ENCODE measurements around the gene EFCAB14. TPM values are rescaled to one million over a fixed set of nuclear protein-coding genes. Genes with fewer than 3 reads are reported as not detected.
A peak's percentile ranks its signal among the peaks of the same experiment; 100 is the strongest.
"Not testable (repeated sequence)": the region's sequence is repeated elsewhere in the genome, so short reads cannot be mapped to it uniquely, and the experiment has no call there.

The EFCAB14 gene
- polyA plus RNA-seq, 3 donors from 2014 or later = 85.8 to 145 (median 98.8) TPM

DNA sequence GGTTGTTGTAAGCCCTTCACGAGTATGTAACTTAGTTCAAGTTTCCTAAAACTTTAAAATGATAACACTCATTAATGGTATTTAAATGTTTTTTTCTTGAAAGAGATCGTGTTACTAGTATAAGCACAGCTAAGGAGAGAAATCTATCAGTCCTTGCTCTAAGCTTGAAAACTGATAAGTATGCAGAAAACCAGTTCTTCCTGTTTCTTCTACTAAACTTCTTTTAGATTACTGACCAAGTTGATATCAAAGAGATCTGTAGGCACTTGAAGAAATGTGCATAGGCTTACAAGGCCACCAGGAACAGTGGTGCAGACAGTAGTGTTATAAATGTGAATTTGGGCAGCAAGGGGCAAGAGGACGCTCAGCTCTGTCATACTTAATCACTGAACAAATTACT is 3.9 kb downstream of the EFCAB14 start:
- Mint-ChIP-seq H3K4me1 (peaks cover 42 to 78% of the 10 kb centered on the region in 2 donors), H3K27me3 (ENCODE audit: low read depth in 3 of 3) (peaks cover 6 to 10% (median 9%) of the 10 kb centered on the region in 3 donors)

DNA sequence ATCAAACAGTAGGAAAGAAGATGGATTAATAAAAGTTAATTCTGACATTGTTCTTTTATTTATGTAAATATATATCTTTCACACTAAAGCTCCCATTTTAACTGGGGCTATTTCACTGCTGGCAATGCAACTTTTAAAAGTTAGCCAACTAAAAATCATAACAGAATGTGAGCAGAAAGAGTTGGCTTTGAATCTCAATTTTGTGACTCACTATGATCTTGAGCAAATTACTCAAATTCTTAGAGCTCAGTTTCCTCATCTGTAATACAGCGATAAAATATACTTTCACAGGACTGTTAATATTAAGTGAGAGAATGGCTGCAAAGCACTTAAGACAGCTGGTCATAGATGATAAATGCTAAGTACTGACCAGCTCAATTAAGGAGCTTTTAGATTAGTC is 10.8 kb downstream of the EFCAB14 start:
- Mint-ChIP-seq H3K27me3 (ENCODE audit: low read depth in 3 of 3) (no peaks in the 10 kb centered on the region), H3K27ac (no peak overlapping the region)

More for the DNA sequence above, 3.9 kb downstream of the EFCAB14 start:
- Mint-ChIP-seq H3K9me3 (no peaks in the 10 kb centered on the region), H3K27ac (peak overlapping the region in 1 of 6 donors; percentile 58), H3K36me3 (peaks cover 5 to 36% (median 7%) of the 10 kb centered on the region in 3 donors), H3K4me3 (no peak overlapping the region)
- DNase-seq = no peak

DNA sequence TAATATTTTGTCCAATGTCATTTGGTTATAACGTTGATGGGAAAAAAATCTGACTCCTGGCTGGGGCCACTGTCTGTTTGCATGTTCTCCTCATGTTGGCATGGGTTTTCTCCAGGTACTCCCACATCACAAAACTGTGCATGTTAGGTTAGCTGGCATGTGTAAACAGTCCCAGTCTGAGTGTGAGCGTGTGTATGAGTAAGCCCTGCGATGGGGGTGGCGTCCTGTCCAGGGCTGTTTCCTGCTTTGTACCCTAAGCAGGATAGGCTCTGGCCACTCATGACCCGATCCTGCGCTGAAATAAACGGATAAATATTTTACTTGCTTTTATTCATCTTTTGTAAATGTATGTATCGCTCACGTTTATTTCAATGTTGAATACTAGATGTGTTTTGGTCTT is 13.5 kb downstream of the EFCAB14 start:
- Mint-ChIP-seq H3K36me3 (peaks cover 16 to 43% (median 17%) of the 10 kb centered on the region in 3 donors), H3K27me3 (ENCODE audit: low read depth in 3 of 3) (no peaks in the 10 kb centered on the region), H3K27ac (no peak overlapping the region), H3K9me3 (no peaks in the 10 kb centered on the region), H3K4me3 (no peak overlapping the region), H3K4me1 (peaks cover 25 to 44% of the 10 kb centered on the region in 2 donors)
- DNase-seq = no peak

More for the DNA sequence above, 10.8 kb downstream of the EFCAB14 start:
- H3K9me3 Mint-ChIP-seq = no peaks in the 10 kb centered on the region
- peaks cover 12 to 36% of the 10 kb centered on the region in 2 donors for H3K4me1 Mint-ChIP-seq
- no peak for DNase-seq
- no peak overlapping the region for H3K4me3 Mint-ChIP-seq
- H3K36me3 Mint-ChIP-seq = peaks cover 13 to 49% (median 17%) of the 10 kb centered on the region in 3 donors

DNA sequence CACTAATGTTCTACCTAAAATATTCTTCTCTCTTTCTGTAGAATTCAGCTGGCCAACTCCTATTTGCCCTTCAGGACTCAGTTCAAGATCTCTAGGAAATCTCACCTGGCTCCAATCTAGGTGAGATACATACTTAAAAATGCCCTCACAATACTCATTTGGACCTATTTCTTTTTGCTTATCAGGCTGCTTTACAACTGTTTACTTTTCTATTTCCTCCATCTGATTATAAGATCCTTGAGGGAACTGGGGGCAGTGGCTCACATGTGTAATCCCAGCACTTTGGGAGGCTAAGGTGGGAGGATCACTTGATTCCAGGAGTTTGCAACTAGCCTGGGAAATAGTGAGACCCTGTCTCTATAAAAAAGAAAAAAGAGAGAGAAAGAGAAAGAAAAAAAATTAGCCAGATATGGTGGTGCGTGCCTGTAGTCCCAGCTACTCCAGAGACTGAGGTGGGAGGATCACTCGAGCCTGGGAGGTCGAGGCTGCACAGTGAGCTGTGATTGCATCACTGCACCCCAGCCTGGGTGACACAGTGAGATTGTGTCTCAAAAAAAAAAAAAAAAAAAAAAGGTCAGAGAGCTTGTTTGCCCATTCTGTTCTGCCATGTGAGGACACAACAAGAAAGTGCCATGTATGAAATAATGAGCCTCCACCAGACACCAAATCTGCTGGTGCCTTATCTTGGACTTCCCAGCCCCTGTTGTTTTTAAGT is 14.8 kb downstream of the EFCAB14 start:
- H3K36me3 Mint-ChIP-seq = peaks cover 13 to 36% (median 16%) of the 10 kb centered on the region in 3 donors

DNA sequence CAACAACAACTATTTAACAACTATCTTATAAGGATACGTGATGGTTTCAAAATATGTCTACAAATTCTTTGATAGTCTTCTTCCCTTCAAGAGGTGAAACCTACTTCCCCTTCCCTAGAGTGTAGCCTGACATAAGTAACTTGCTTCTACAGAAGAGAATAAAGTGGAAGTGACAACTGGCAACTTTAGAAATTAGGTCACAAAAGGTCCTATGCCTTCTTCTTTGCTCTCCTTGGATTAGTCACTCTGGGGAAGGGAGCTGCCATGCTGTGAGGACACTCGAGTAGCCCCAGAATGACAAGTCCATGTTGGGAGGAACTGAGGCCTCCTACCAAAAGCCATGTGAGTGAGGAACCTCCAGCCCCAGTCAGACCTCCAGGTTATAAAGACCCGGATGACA is 19.2 kb downstream of the EFCAB14 start:
- peaks cover 0 to 2% (median 0%) of the 10 kb centered on the region in 3 donors for H3K27me3 Mint-ChIP-seq (ENCODE audit: low read depth in 3 of 3)
- no peaks in the 10 kb centered on the region for H3K9me3 Mint-ChIP-seq
- peaks cover 17 to 39% (median 25%) of the 10 kb centered on the region in 3 donors for H3K36me3 Mint-ChIP-seq
- H3K4me3 Mint-ChIP-seq = no peak overlapping the region
- H3K4me1 Mint-ChIP-seq = peaks cover 33 to 56% of the 10 kb centered on the region in 2 donors
- no peak for DNase-seq
- peak overlapping the region in 2 of 6 donors; percentile 13 to 37 for H3K27ac Mint-ChIP-seq

More for the DNA sequence above, 14.8 kb downstream of the EFCAB14 start:
- Mint-ChIP-seq H3K27me3 (ENCODE audit: low read depth in 3 of 3) (no peaks in the 10 kb centered on the region), H3K4me1 (peaks cover 31 to 49% of the 10 kb centered on the region in 2 donors), H3K4me3 (no peak overlapping the region), H3K27ac (no peak overlapping the region), H3K9me3 (no peaks in the 10 kb centered on the region)
- no peak for DNase-seq

DNA sequence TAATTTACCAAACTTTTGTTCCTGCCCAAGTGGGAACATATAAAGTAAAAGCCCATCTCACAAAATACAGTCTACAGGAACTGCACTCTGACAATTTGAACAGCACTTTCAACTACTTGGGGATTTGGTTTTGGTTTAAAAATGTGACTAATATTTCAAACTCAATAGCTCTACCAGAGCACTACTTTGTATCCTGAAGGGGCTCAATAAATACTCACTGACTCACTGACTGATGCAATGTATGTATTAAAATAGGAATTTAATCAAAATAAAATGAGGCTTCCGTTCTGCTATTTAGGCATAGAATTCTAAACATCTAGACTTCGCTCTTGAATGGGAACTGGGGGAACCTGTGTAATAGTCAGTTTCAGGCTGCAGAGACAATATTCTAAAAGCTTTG is 21.9 kb downstream of the EFCAB14 start:
- H3K4me1 Mint-ChIP-seq = peaks cover 26 to 39% of the 10 kb centered on the region in 2 donors
- H3K27me3 Mint-ChIP-seq (ENCODE audit: low read depth in 3 of 3) = peaks cover 0 to 2% (median 0%) of the 10 kb centered on the region in 3 donors
- no peak for DNase-seq
- no peaks in the 10 kb centered on the region for H3K9me3 Mint-ChIP-seq
- peak overlapping the region in 1 of 6 donors; percentile 30 for H3K27ac Mint-ChIP-seq
- H3K36me3 Mint-ChIP-seq = peaks cover 12 to 36% (median 28%) of the 10 kb centered on the region in 3 donors
- no peak overlapping the region for H3K4me3 Mint-ChIP-seq

DNA sequence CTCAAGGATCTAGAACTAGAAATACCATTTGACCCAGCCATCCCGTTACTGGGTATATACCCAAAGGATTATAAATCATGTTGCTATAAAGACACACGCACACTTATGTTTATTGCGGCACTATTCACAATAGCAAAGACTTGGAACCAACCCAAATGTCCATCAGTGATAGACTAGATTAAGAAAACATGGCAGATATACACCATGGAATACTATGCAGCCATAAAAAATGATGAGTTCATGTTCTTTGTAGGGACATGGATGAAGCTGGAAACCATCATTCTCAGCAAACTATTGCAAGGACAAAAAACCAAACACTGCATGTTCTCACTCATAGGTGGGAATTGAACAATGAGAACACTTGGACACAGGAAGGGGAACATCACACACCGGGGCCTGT is 24.2 kb downstream of the EFCAB14 start:
- H3K4me1 Mint-ChIP-seq = peaks cover 9 to 16% of the 10 kb centered on the region in 2 donors
- H3K4me3 Mint-ChIP-seq; H3K9me3 Mint-ChIP-seq; DNase-seq; H3K27me3 Mint-ChIP-seq (ENCODE audit: low read depth in 3 of 3); H3K27ac Mint-ChIP-seq: not testable (repeated sequence)
- H3K36me3 Mint-ChIP-seq = peaks cover 14 to 50% (median 39%) of the 10 kb centered on the region in 3 donors

DNA sequence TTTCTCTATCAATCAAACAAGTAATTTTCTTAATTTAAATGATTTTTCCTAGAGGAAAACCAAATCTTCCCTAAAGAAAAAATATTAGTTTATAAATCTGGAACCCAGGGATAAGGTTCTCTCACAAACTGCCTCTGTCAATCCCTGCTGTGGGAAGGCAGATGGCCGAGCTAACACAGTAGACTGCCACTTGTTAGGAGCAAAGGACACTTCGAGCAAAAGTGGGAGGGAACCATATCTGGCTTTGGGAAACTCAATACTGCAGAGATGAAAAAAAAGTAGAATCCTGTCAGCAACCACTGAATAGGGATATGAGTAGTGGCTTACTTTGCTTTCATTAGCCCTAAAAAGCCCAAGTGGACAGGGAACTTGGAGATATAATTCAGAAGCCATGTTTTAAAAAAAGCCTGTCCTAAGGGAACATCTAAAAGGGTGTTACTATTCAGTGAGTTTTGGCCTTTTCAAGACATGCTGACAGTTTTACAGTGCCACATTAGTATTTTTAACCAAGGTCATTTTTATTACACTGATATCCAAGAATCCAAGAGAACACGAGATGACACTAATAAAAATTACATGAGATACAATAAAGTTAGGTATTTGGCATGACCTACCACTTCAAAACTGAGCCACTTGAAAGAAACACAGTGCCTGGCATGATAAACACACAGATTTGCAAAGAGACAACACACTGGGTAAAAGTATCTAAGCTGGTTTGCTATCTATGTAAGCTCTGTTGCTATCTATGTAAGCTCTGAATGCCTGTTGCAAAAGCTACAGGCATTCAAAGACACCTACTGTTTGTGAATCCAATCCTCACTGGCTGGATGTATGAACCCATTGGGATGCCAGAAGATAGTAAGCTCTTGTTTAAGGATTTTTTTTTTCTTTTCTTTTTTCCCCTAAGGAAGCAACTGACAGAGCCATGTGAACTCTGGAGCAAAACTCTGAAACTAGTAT is 25.8 kb downstream of the EFCAB14 start:
- Mint-ChIP-seq H3K9me3 (no peaks in the 10 kb centered on the region), H3K36me3 (peaks cover 20 to 61% (median 47%) of the 10 kb centered on the region in 3 donors), H3K4me3 (no peak overlapping the region), H3K27me3 (ENCODE audit: low read depth in 3 of 3) (peaks cover 0 to 2% (median 0%) of the 10 kb centered on the region in 3 donors), H3K4me1 (peaks cover 2% of the 10 kb centered on the region in 2 donors), H3K27ac (no peak overlapping the region)
- DNase-seq = no peak

DNA sequence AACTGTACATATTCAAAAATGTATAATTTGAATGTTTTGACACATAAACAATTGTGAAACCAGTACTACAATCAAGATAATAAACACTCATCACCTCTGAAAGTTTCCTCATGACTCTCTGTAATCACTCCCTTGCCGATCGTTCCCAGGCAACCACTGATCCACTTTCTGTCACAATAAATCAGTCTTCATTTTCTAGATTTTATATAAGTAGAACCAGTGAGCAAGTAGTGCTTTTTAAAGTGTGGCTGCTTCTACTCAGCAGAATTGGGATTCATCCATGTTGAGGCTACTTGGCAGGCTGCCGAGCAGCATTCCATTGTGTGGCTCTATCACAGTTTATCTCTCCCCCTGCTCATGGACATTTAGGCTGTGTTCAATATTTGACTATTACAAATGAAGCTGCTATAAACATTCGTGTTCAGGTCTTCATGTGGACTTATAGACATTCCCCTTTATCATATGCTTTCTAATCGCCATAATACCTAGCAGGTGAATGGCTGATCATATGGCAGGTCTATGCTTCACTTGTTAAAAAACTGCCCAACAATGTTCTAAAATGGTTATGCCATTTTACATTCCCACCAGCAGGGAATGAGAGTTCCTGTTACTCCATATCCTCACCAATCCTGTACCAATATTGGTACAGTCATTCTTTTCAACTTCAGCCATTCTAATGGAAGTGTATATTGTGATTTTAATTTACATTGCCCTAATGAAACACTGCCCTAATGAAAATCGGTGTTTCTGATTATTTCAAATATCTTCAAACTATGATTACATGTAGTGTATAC is 26.7 kb downstream of the EFCAB14 start:
- H3K9me3 Mint-ChIP-seq = no peaks in the 10 kb centered on the region
- peaks cover 20 to 65% (median 51%) of the 10 kb centered on the region in 3 donors for H3K36me3 Mint-ChIP-seq
- H3K27ac Mint-ChIP-seq = no peak overlapping the region
- DNase-seq = no peak
- no peak overlapping the region for H3K4me3 Mint-ChIP-seq
- H3K27me3 Mint-ChIP-seq (ENCODE audit: low read depth in 3 of 3) = peaks cover 0 to 2% (median 0%) of the 10 kb centered on the region in 3 donors
- peaks cover 2 to 5% of the 10 kb centered on the region in 2 donors for H3K4me1 Mint-ChIP-seq

DNA sequence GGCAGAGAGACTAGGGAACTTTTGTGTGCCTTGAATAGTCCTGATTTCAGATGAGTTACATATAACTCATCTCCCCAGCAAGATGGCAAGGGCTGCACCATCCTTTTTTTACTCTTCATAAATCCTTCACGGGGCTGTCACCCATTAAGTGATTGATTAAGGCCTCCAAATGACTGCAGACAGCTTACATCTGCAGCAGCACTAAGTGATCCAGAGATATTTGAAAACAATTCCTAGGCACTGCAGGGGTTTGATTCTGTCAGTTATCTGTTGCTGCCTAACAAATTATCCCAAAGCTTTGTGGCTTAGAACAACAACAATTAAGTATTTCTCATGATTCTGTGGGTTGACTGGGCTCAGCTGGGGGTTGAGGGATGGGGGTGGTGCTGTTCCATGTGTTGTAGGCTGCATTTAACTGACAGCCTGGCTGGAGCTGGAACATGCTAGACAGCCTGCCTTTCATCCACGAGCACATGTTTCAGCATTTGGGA is 27.9 kb downstream of the EFCAB14 start:
- Mint-ChIP-seq H3K4me3 (no peak overlapping the region), H3K27me3 (ENCODE audit: low read depth in 3 of 3) (peaks cover 0 to 2% (median 0%) of the 10 kb centered on the region in 3 donors), H3K9me3 (no peaks in the 10 kb centered on the region), H3K27ac (no peak overlapping the region), H3K4me1 (peaks cover 2 to 5% of the 10 kb centered on the region in 2 donors), H3K36me3 (peaks cover 26 to 73% (median 59%) of the 10 kb centered on the region in 3 donors)
- no peak for DNase-seq

DNA sequence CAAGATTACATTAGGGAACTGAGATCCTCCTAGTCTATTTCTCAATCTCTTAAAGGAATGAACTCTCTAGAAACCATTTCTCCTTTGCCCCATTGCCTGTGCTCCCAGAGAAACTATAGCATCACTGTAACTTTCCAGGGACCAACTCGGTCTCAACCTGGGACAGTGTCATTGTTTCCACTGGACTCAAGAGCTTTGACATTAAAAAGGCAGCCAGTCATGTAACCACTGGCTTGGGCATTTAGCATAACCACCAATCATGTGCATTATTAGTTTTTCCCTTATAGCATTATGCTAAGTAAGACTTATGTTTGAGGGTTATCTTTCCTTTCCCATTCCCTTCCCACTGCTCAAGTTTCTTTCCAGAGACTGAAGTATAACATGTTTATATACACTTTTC is 29.0 kb downstream of the EFCAB14 start:
- no peak overlapping the region for H3K27ac Mint-ChIP-seq
- no peak overlapping the region for H3K4me3 Mint-ChIP-seq
- H3K36me3 Mint-ChIP-seq = peaks cover 21 to 69% (median 55%) of the 10 kb centered on the region in 3 donors
- peaks cover 2 to 5% of the 10 kb centered on the region in 2 donors for H3K4me1 Mint-ChIP-seq
- no peaks in the 10 kb centered on the region for H3K27me3 Mint-ChIP-seq (ENCODE audit: low read depth in 3 of 3)
- DNase-seq = no peak
- no peaks in the 10 kb centered on the region for H3K9me3 Mint-ChIP-seq

DNA sequence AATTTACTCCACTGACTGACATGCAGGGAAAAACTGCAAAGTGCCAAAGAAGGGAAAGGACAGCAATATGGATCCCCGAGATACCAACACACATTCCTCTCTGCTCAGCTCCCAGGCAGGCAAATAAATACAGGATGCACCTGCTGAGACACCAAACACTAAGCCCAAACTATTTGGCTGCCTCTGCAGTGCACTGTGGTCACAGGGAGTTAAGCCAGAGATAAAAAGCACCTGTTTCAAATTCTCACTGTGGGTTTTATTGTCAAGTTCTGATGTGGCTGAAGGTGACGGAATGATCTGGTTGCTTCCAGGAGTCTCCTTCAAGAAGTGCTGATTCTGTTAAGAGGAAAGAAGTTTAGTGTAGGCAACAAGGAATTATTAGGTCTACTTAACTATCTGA is 29.6 kb downstream of the EFCAB14 start:
- no peaks in the 10 kb centered on the region for H3K9me3 Mint-ChIP-seq
- H3K4me1 Mint-ChIP-seq = peaks cover 2 to 5% of the 10 kb centered on the region in 2 donors
- no peaks in the 10 kb centered on the region for H3K27me3 Mint-ChIP-seq (ENCODE audit: low read depth in 3 of 3)
- no peak for DNase-seq
- peak overlapping the region in 1 of 6 donors; percentile 13 for H3K27ac Mint-ChIP-seq
- peaks cover 20 to 70% (median 56%) of the 10 kb centered on the region in 3 donors for H3K36me3 Mint-ChIP-seq
- no peak overlapping the region for H3K4me3 Mint-ChIP-seq
